ENCODE data around the gene CCDC198. TPM values are rescaled to one million over a fixed set of nuclear protein-coding genes. Genes with fewer than 3 reads are reported as not detected.

Gene CCDC198
- total RNA-seq, 2 donors from 2014 or later, result not detected

DNA sequence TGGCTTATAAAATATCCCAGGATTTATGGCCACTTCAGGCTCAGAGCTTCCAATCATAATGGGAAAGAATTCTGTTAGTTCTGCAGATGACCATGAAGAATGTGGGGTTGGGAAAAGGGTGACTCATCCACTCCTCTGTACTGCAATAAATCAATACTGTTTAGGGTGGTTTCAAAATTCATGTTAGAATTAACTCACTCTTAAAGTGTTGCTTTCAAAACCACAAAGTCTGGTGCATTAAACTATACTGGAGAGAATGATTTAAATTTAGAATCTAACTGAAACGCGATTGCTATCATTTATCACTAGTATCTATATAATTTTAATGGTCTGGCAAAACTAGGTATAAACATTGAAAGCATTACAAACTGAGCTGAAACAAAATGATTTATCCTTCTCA, 798 bp downstream of the CCDC198 start:
- Histone ChIP-seq H3K27me3 (ENCODE audit: control insufficient read depth, insufficient read depth, low read length, poor library complexity, severe bottlenecking) (no peaks in the 10 kb centered on the region), H3K9me3 (ENCODE audit: control insufficient read depth, low read length) (no peaks in the 10 kb centered on the region), H3K4me1 (ENCODE audit: control insufficient read depth, insufficient read depth, low read length) (peaks cover 7% of the 10 kb centered on the region), H3K4me3 (ENCODE audit: low read length) (no peak overlapping the region), H3K27ac (ENCODE audit: low read depth, low read length) (no peak overlapping the region), H3K9ac (ENCODE audit: extremely low read depth, low read length, poor library complexity, severe bottlenecking) (no peak overlapping the region), H3K36me3 (ENCODE audit: control insufficient read depth, insufficient read depth, low read length) (no peaks in the 10 kb centered on the region)
- Mint-ChIP-seq H3K4me3 (no peak overlapping the region), H3K27ac (no peak overlapping the region), H3K36me3 (ENCODE audit: low read depth) (no peaks in the 10 kb centered on the region), H3K4me1 (peaks cover 7% of the 10 kb centered on the region), H3K27me3 (ENCODE audit: insufficient read depth) (no peaks in the 10 kb centered on the region), H3K9me3 (no peaks in the 10 kb centered on the region)
- DNase-seq, result no peak
- TF ChIP-seq, protein P1, sequence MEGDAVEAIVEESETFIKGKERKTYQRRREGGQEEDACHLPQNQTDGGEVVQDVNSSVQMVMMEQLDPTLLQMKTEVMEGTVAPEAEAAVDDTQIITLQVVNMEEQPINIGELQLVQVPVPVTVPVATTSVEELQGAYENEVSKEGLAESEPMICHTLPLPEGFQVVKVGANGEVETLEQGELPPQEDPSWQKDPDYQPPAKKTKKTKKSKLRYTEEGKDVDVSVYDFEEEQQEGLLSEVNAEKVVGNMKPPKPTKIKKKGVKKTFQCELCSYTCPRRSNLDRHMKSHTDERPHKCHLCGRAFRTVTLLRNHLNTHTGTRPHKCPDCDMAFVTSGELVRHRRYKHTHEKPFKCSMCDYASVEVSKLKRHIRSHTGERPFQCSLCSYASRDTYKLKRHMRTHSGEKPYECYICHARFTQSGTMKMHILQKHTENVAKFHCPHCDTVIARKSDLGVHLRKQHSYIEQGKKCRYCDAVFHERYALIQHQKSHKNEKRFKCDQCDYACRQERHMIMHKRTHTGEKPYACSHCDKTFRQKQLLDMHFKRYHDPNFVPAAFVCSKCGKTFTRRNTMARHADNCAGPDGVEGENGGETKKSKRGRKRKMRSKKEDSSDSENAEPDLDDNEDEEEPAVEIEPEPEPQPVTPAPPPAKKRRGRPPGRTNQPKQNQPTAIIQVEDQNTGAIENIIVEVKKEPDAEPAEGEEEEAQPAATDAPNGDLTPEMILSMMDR (conservative IDR thresholded peaks at IDR 0.05), result no peak
- no CpG with 5 or more reads among the region's 2 CpGs for WGBS, 2 experiments (ENCODE audit: insufficient coverage in 1 of 2, insufficient read length in 1 of 2)

DNA sequence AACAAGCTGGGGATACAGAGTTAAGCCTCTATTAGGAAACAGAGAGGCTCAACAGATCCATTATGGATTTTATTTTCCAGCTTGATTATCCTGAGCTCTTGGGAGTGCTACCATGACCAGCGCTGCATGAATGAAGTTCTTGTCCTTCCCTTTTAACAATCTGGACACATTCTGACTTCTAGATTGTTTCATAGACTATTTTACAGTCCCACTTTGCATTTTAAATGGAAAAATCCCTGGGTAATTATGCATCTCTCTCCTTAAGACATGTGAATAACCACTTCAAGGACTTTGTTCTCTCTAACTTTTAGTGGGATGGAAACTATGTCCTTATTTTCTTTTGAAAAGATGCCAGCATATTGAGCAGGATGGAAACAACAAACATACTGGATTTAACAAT, 2.0 kb downstream of the CCDC198 start:
- Histone ChIP-seq H3K27me3 (ENCODE audit: control insufficient read depth, insufficient read depth, low read length, poor library complexity, severe bottlenecking) (no peaks in the 10 kb centered on the region), H3K36me3 (ENCODE audit: control insufficient read depth, insufficient read depth, low read length) (no peaks in the 10 kb centered on the region), H3K4me3 (ENCODE audit: low read length) (no peak overlapping the region), H3K27ac (ENCODE audit: low read depth, low read length) (no peak overlapping the region), H3K9me3 (ENCODE audit: control insufficient read depth, low read length) (no peaks in the 10 kb centered on the region), H3K9ac (ENCODE audit: extremely low read depth, low read length, poor library complexity, severe bottlenecking) (no peak overlapping the region), H3K4me1 (ENCODE audit: control insufficient read depth, insufficient read depth, low read length) (peaks cover 7% of the 10 kb centered on the region)
- H3K27ac Mint-ChIP-seq, result no peak overlapping the region
- no peak for DNase-seq
- TF ChIP-seq, protein P1 (conservative IDR thresholded peaks at IDR 0.05), result no peak
- 93 to 100% methylated on average over 1 of the region's 1 CpG for WGBS, 2 experiments (ENCODE audit: insufficient coverage in 1 of 2, insufficient read length in 1 of 2)
- H3K9me3 Mint-ChIP-seq, result no peaks in the 10 kb centered on the region
- no peaks in the 10 kb centered on the region for H3K27me3 Mint-ChIP-seq (ENCODE audit: insufficient read depth)
- H3K36me3 Mint-ChIP-seq (ENCODE audit: low read depth), result no peaks in the 10 kb centered on the region
- H3K4me1 Mint-ChIP-seq, result peaks cover 7% of the 10 kb centered on the region
- no peak overlapping the region for H3K4me3 Mint-ChIP-seq

DNA sequence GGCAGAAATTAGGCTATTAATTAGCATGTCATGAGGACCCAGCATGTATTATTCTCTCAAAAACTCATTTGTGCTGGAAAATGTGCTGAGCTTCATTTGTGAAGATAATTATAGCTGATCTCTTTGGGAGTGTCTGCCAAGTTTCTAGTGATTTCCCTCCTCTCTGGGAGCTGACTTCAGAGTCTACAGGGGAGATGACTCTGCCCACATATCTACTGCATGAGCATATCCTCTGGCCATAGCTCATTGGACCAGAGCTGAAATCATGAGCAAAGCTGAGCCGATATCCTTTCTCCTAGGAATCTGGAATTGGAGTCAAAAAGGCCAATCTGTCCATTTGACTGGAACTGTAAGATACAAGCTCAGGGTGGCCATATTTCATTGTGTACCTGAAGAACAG, 5.9 kb downstream of the CCDC198 start:
- Histone ChIP-seq H3K4me1 (ENCODE audit: control insufficient read depth, insufficient read depth, low read length) (no peaks in the 10 kb centered on the region), H3K27ac (ENCODE audit: low read depth, low read length) (no peak overlapping the region), H3K9ac (ENCODE audit: extremely low read depth, low read length, poor library complexity, severe bottlenecking) (no peak overlapping the region), H3K4me3 (ENCODE audit: low read length) (no peak overlapping the region), H3K36me3 (ENCODE audit: control insufficient read depth, insufficient read depth, low read length) (no peaks in the 10 kb centered on the region), H3K9me3 (ENCODE audit: control insufficient read depth, low read length) (no peaks in the 10 kb centered on the region), H3K27me3 (ENCODE audit: control insufficient read depth, insufficient read depth, low read length, poor library complexity, severe bottlenecking) (no peaks in the 10 kb centered on the region)
- TF ChIP-seq, protein P1 (conservative IDR thresholded peaks at IDR 0.05), result no peak
- no peak for DNase-seq
- WGBS, 2 experiments (ENCODE audit: insufficient coverage in 1 of 2, insufficient read length in 1 of 2), result 98 to 100% methylated on average over 1 of the region's 1 CpG
- Mint-ChIP-seq H3K4me1 (no peaks in the 10 kb centered on the region), H3K9me3 (no peaks in the 10 kb centered on the region), H3K36me3 (ENCODE audit: low read depth) (no peaks in the 10 kb centered on the region), H3K4me3 (no peak overlapping the region), H3K27me3 (ENCODE audit: insufficient read depth) (no peaks in the 10 kb centered on the region), H3K27ac (no peak overlapping the region)
